ENCODE results near the gene TPSB2. TPM values are rescaled to one million over a fixed set of nuclear protein-coding genes. Genes with fewer than 3 reads are reported as not detected.

The TPSB2 gene
- total and polyA plus RNA-seq, 5 donors from 2014 or later = not detected

GRCh38 chr16:1218061-1218929 is 11.7 kb downstream of the TPSB2 start:
- H3K27me3 ChIP-seq (ENCODE audit: control insufficient read depth, insufficient read depth, low read length) = no peaks in the 10 kb centered on the region
- H3K4me3 ChIP-seq (ENCODE audit: low read depth, low read length) = no peak overlapping the region
- Mint-ChIP-seq H3K27ac (no peak overlapping the region), H3K4me3 (no peak overlapping the region), H3K4me1 (no peaks in the 10 kb centered on the region), H3K9me3 (peaks cover 0 to 1% (median 0%) of the 10 kb centered on the region in 7 donors), H3K36me3 (no peaks in the 10 kb centered on the region), H3K27me3 (no peaks in the 10 kb centered on the region)
- H3K36me3 ChIP-seq (ENCODE audit: control insufficient read depth, insufficient read depth, low read length) = no peaks in the 10 kb centered on the region
- ATAC-seq (ENCODE audit: low read depth in 2 of 2) (no peak), DNase-seq (no peak)
- no peaks in the 10 kb centered on the region for H3K4me1 ChIP-seq (ENCODE audit: control insufficient read depth, insufficient read depth, low read length, poor library complexity, severe bottlenecking)
- H3K9me3 ChIP-seq (ENCODE audit: control insufficient read depth in 2 of 2, low read length in 2 of 2) = no peaks in the 10 kb centered on the region
- H3K27ac ChIP-seq (ENCODE audit: insufficient read depth, low read length, poor library complexity, severe bottlenecking) = no peak overlapping the region

GRCh38 chr16:1217526-1217925 is 12.5 kb downstream of the TPSB2 start:
- Mint-ChIP-seq H3K4me3 (no peak overlapping the region), H3K4me1 (no peaks in the 10 kb centered on the region), H3K36me3 (no peaks in the 10 kb centered on the region), H3K9me3 (peaks cover 0 to 1% (median 0%) of the 10 kb centered on the region in 7 donors), H3K27ac (no peak overlapping the region), H3K27me3 (no peaks in the 10 kb centered on the region)
- no peak for DNase-seq
- Histone ChIP-seq H3K27me3 (ENCODE audit: control insufficient read depth, insufficient read depth, low read length) (no peaks in the 10 kb centered on the region), H3K36me3 (ENCODE audit: control insufficient read depth, insufficient read depth, low read length) (no peaks in the 10 kb centered on the region), H3K4me3 (ENCODE audit: low read depth, low read length) (no peak overlapping the region), H3K9me3 (ENCODE audit: control insufficient read depth in 2 of 2, low read length in 2 of 2) (no peaks in the 10 kb centered on the region), H3K4me1 (ENCODE audit: control insufficient read depth, insufficient read depth, low read length, poor library complexity, severe bottlenecking) (no peaks in the 10 kb centered on the region), H3K27ac (ENCODE audit: insufficient read depth, low read length, poor library complexity, severe bottlenecking) (no peak overlapping the region)
- ATAC-seq (ENCODE audit: low read depth in 2 of 2) = no peak

- H3K4me3 ChIP-seq (ENCODE audit: low read depth, low read length) = no peak overlapping the region
- H3K4me1 ChIP-seq (ENCODE audit: control insufficient read depth, insufficient read depth, low read length, poor library complexity, severe bottlenecking) = no peaks in the 10 kb centered on the region
- H3K36me3 Mint-ChIP-seq = no peaks in the 10 kb centered on the region
- H3K36me3 ChIP-seq (ENCODE audit: control insufficient read depth, insufficient read depth, low read length) = no peaks in the 10 kb centered on the region
- no peaks in the 10 kb centered on the region for H3K9me3 ChIP-seq (ENCODE audit: control insufficient read depth in 2 of 2, low read length in 2 of 2)
- no peak for DNase-seq
- no peaks in the 10 kb centered on the region for H3K4me1 Mint-ChIP-seq
- no peaks in the 10 kb centered on the region for H3K27me3 Mint-ChIP-seq
- H3K27ac ChIP-seq (ENCODE audit: insufficient read depth, low read length, poor library complexity, severe bottlenecking) = no peak overlapping the region
- no peak overlapping the region for H3K4me3 Mint-ChIP-seq
- no peaks in the 10 kb centered on the region for H3K27me3 ChIP-seq (ENCODE audit: control insufficient read depth, insufficient read depth, low read length)
- H3K27ac Mint-ChIP-seq = no peak overlapping the region
- ATAC-seq (ENCODE audit: low read depth in 2 of 2) = no peak
- H3K9me3 Mint-ChIP-seq = peaks cover 0 to 1% (median 0%) of the 10 kb centered on the region in 7 donors
Observed at GRCh38 chr16:1216681-1217400, 13.1 kb downstream of the TPSB2 start.

- ATAC-seq (ENCODE audit: low read depth in 2 of 2) = no peak
- H3K4me3 Mint-ChIP-seq = no peak overlapping the region
Observed at GRCh38 chr16:1216296-1216619, 13.7 kb downstream of the TPSB2 start.

GRCh38 chr16:1215574-1216295 is 14.2 kb downstream of the TPSB2 start:
- DNase-seq = no peak
- Histone ChIP-seq H3K9me3 (ENCODE audit: control insufficient read depth in 2 of 2, low read length in 2 of 2) (no peaks in the 10 kb centered on the region), H3K27ac (ENCODE audit: insufficient read depth, low read length, poor library complexity, severe bottlenecking) (no peak overlapping the region), H3K4me3 (ENCODE audit: low read depth, low read length) (no peak overlapping the region), H3K4me1 (ENCODE audit: control insufficient read depth, insufficient read depth, low read length, poor library complexity, severe bottlenecking) (no peaks in the 10 kb centered on the region), H3K36me3 (ENCODE audit: control insufficient read depth, insufficient read depth, low read length) (no peaks in the 10 kb centered on the region), H3K27me3 (ENCODE audit: control insufficient read depth, insufficient read depth, low read length) (no peaks in the 10 kb centered on the region)
- no peaks in the 10 kb centered on the region for H3K27me3 Mint-ChIP-seq
- H3K36me3 Mint-ChIP-seq = no peaks in the 10 kb centered on the region
- peaks cover 0 to 1% (median 0%) of the 10 kb centered on the region in 7 donors for H3K9me3 Mint-ChIP-seq
- no peak overlapping the region for H3K4me3 Mint-ChIP-seq
- no peaks in the 10 kb centered on the region for H3K4me1 Mint-ChIP-seq
- no peak overlapping the region for H3K27ac Mint-ChIP-seq
- ATAC-seq (ENCODE audit: low read depth in 2 of 2) = no peak

More at GRCh38 chr16:1216296-1216619, 13.7 kb downstream of the TPSB2 start:
- no peak for DNase-seq
- peaks cover 0 to 1% (median 0%) of the 10 kb centered on the region in 7 donors for H3K9me3 Mint-ChIP-seq
- H3K27ac Mint-ChIP-seq = no peak overlapping the region
- H3K27ac ChIP-seq (ENCODE audit: insufficient read depth, low read length, poor library complexity, severe bottlenecking) = no peak overlapping the region
- no peaks in the 10 kb centered on the region for H3K4me1 ChIP-seq (ENCODE audit: control insufficient read depth, insufficient read depth, low read length, poor library complexity, severe bottlenecking)
- no peak overlapping the region for H3K4me3 ChIP-seq (ENCODE audit: low read depth, low read length)
- H3K9me3 ChIP-seq (ENCODE audit: control insufficient read depth in 2 of 2, low read length in 2 of 2) = no peaks in the 10 kb centered on the region
- no peaks in the 10 kb centered on the region for H3K27me3 Mint-ChIP-seq
- H3K4me1 Mint-ChIP-seq = no peaks in the 10 kb centered on the region
- H3K36me3 Mint-ChIP-seq = no peaks in the 10 kb centered on the region
- no peaks in the 10 kb centered on the region for H3K27me3 ChIP-seq (ENCODE audit: control insufficient read depth, insufficient read depth, low read length)
- no peaks in the 10 kb centered on the region for H3K36me3 ChIP-seq (ENCODE audit: control insufficient read depth, insufficient read depth, low read length)

GRCh38 chr16:1214719-1215118 is 15.3 kb downstream of the TPSB2 start:
- no peak overlapping the region for H3K4me3 ChIP-seq (ENCODE audit: low read depth, low read length)
- Mint-ChIP-seq H3K4me3 (no peak overlapping the region), H3K27ac (no peak overlapping the region), H3K9me3 (peaks cover 0 to 1% (median 0%) of the 10 kb centered on the region in 7 donors), H3K36me3 (no peaks in the 10 kb centered on the region), H3K27me3 (no peaks in the 10 kb centered on the region), H3K4me1 (no peaks in the 10 kb centered on the region)
- H3K27me3 ChIP-seq (ENCODE audit: control insufficient read depth, insufficient read depth, low read length) = no peaks in the 10 kb centered on the region
- no peaks in the 10 kb centered on the region for H3K4me1 ChIP-seq (ENCODE audit: control insufficient read depth, insufficient read depth, low read length, poor library complexity, severe bottlenecking)
- no peak for DNase-seq
- no peaks in the 10 kb centered on the region for H3K9me3 ChIP-seq (ENCODE audit: control insufficient read depth in 2 of 2, low read length in 2 of 2)
- no peaks in the 10 kb centered on the region for H3K36me3 ChIP-seq (ENCODE audit: control insufficient read depth, insufficient read depth, low read length)
- no peak for ATAC-seq (ENCODE audit: low read depth in 2 of 2)
- no peak overlapping the region for H3K27ac ChIP-seq (ENCODE audit: insufficient read depth, low read length, poor library complexity, severe bottlenecking)

- Mint-ChIP-seq H3K36me3 (no peaks in the 10 kb centered on the region), H3K4me1 (no peaks in the 10 kb centered on the region), H3K4me3 (no peak overlapping the region), H3K27me3 (no peaks in the 10 kb centered on the region), H3K9me3 (peaks cover 0 to 1% (median 0%) of the 10 kb centered on the region in 7 donors), H3K27ac (no peak overlapping the region)
- no peak overlapping the region for H3K27ac ChIP-seq (ENCODE audit: insufficient read depth, low read length, poor library complexity, severe bottlenecking)
- ATAC-seq (ENCODE audit: low read depth in 2 of 2) (no peak), DNase-seq (no peak)
- no peaks in the 10 kb centered on the region for H3K27me3 ChIP-seq (ENCODE audit: control insufficient read depth, insufficient read depth, low read length)
- H3K36me3 ChIP-seq (ENCODE audit: control insufficient read depth, insufficient read depth, low read length) = no peaks in the 10 kb centered on the region
- no peaks in the 10 kb centered on the region for H3K9me3 ChIP-seq (ENCODE audit: control insufficient read depth in 2 of 2, low read length in 2 of 2)
- H3K4me3 ChIP-seq (ENCODE audit: low read depth, low read length) = no peak overlapping the region
- H3K4me1 ChIP-seq (ENCODE audit: control insufficient read depth, insufficient read depth, low read length, poor library complexity, severe bottlenecking) = no peaks in the 10 kb centered on the region
Observed at GRCh38 chr16:1213796-1214372, 16.1 kb downstream of the TPSB2 start.
